B cell (primary cell): Measurements from ENCODE around the gene CSRP3. TPM values are rescaled to one million over a fixed set of nuclear protein-coding genes. Genes with fewer than 3 reads are reported as not detected.

Experiments used
- ATAC-seq: fragments of 200-7000 bp; cut with Tn5 transposase; one replicate; pipeline ENCODE4 v1.10.0; 2021; ENCODE audit warnings: low read depth, mild to moderate bottlenecking, moderate number of reproducible peaks, moderate library complexity
- CTCF ChIA-PET: fragments of 350-600 bp; sonication (Branson Sonifier 250); formaldehyde crosslinking; loops from one replicate; lab custom pipeline; 2021; ENCODE audit warnings: antibody characterized with exemption, inconsistent platforms; lab: Charles Lee
- POLR2A ChIA-PET: fragments of 350-600 bp; sonication (Branson Sonifier 250); formaldehyde crosslinking; loops from one replicate; lab custom pipeline; 2021; ENCODE audit warnings: antibody characterized with exemption; lab: Charles Lee
- DNase-seq: peaks from one replicate; pipeline ENCODE4 v3.0.0; 2013
- H2AFZ ChIP-seq: 2 replicates; pipeline ENCODE4 v1.6.1; 2012; ENCODE audit warnings: mild to moderate bottlenecking, low read depth, low read length; ENCODE audit not compliant: insufficient read depth, poor library complexity, severe bottlenecking
- H3K27ac ChIP-seq, 2 donors: 1 replicate in 1 of 2; 2 replicates in 1 of 2; pipeline ENCODE4 v1.5.1; 2012 to 2013; ENCODE audit warnings: low read length in 2 of 2, mild to moderate bottlenecking in 2 of 2, moderate library complexity in 1 of 2
- H3K27me3 ChIP-seq, 4 experiments: fragments of 200-600 bp in 1 of 4; sonication (generic) in 1 of 4; replicated peaks in 1 of 4; 1 replicate in 2 of 4; 2 replicates in 2 of 4; pipeline versions ENCODE4 v1.6.1 to v1.7.0; 2013 to 2016; ENCODE audit warnings: low read length in 3 of 4, mild to moderate bottlenecking in 2 of 4, mixed read lengths in 1 of 4, moderate library complexity in 1 of 4; ENCODE audit not compliant: insufficient read depth in 4 of 4, control insufficient read depth in 3 of 4; ENCODE audit errors: control extremely low read depth in 1 of 4
- H3K36me3 ChIP-seq, 2 experiments: replicated peaks in 1 of 2; 1 replicate in 1 of 2; 2 replicates in 1 of 2; pipeline versions ENCODE4 v1.6.1 to v1.7.1; 2013; ENCODE audit warnings: low read length in 1 of 2; ENCODE audit not compliant: insufficient read depth in 2 of 2, control insufficient read depth in 1 of 2; ENCODE audit errors: control extremely low read depth in 1 of 2, extremely low read depth in 1 of 2
- H3K4me1 ChIP-seq, 2 donors: fragments of 200-600 bp in 1 of 2; sonication (generic) in 1 of 2; 1 replicate in 1 of 2; 2 replicates in 1 of 2; pipeline versions ENCODE4 v1.5.1 to v1.6.1; 2013 to 2017; ENCODE audit warnings: low read length in 2 of 2; ENCODE audit not compliant: control insufficient read depth in 2 of 2, insufficient read depth in 2 of 2
- H3K4me2 ChIP-seq: replicated peaks from 2 replicates; pipeline ENCODE3; 2012; ENCODE audit warnings: mild to moderate bottlenecking, low read depth, low read length; ENCODE audit not compliant: poor library complexity, severe bottlenecking
- H3K4me3 ChIP-seq, 5 experiments: fragments of 200-600 bp in 1 of 5; sonication (generic) in 1 of 5; 1 replicate in 3 of 5; 2 replicates in 2 of 5; pipeline versions ENCODE4 v1.5.1 to v1.7.0; 2011 to 2016; ENCODE audit warnings: low read length in 4 of 5, mild to moderate bottlenecking in 4 of 5, low read depth in 2 of 5, control low read depth in 1 of 5, moderate library complexity in 1 of 5; ENCODE audit not compliant: insufficient read depth in 1 of 5; ENCODE audit errors: control extremely low read depth in 1 of 5, extremely low read depth in 1 of 5
- H3K79me2 ChIP-seq: fragments of 200-600 bp; sonication (generic); one replicate; pipeline ENCODE4 v1.6.0; 2016; ENCODE audit warnings: low read length; ENCODE audit not compliant: control insufficient read depth, insufficient read depth
- H3K9ac ChIP-seq: fragments of 200-600 bp; sonication (generic); 2 replicates; pipeline ENCODE4 v1.6.1; 2017; ENCODE audit warnings: mild to moderate bottlenecking, low read length, moderate library complexity
- H3K9me3 ChIP-seq, 3 donors: one replicate each; pipeline versions ENCODE4 v1.6.1 to v1.7.1; 2013; ENCODE audit warnings: low read length in 2 of 3; ENCODE audit not compliant: control insufficient read depth in 2 of 3, insufficient read depth in 1 of 3; ENCODE audit errors: control extremely low read depth in 1 of 3
- H4K20me1 ChIP-seq: 2 replicates; pipeline ENCODE4 v1.6.0; 2012; ENCODE audit warnings: mild to moderate bottlenecking, low read length; ENCODE audit not compliant: insufficient read depth, control insufficient read depth, poor library complexity, severe bottlenecking
- H3K27ac Mint-ChIP-seq: one replicate; pipeline ENCODE4 v1.8.0; 2021; ENCODE audit warnings: mixed read lengths
- H3K27me3 Mint-ChIP-seq: one replicate; pipeline ENCODE4 v1.8.0; 2021; ENCODE audit warnings: mixed read lengths
- H3K4me1 Mint-ChIP-seq: one replicate; pipeline ENCODE4 v1.8.0; 2021; ENCODE audit warnings: mixed read lengths
- H3K4me3 Mint-ChIP-seq: one replicate; pipeline ENCODE4 v1.8.0; 2021; ENCODE audit warnings: mixed read lengths
- H3K9me3 Mint-ChIP-seq: one replicate; pipeline ENCODE4 v1.8.0; 2022; ENCODE audit warnings: mixed read lengths; ENCODE audit not compliant: insufficient read depth
- EZH2 ChIP-seq: IDR thresholded peaks from 2 replicates; pipeline ENCODE4 v1.6.1; 2012; ENCODE audit warnings: borderline replicate concordance, low read depth, mild to moderate bottlenecking, moderate library complexity, low read length; ENCODE audit not compliant: insufficient read depth, poor library complexity, severe bottlenecking
- WGBS: methylation state at CpG from one replicate; pipeline ENCODE4 v1.1.5; 2013; ENCODE audit warnings: missing lambda C conversion rate; ENCODE audit not compliant: insufficient coverage; 5-methylcytosine and 5-hydroxymethylcytosine counted together
- intact Hi-C: fragments of 100-400 bp; cut with micrococcal nuclease; formaldehyde crosslinking; loops from one replicate; pipeline ENCODE4 v1.10.0; 2022
- polyA plus RNA-seq: library from polyadenylated mRNA; depleted of rRNA; stranded (reverse); fragments of >200 nt; gene quantifications from 2 replicates; pipeline ENCODE4 v1.2.3, GENCODE V29; 2012
- total RNA-seq, 2 donors: library from RNA; stranded (reverse); fragments of 120-200 nt in 1 of 2; gene quantifications; 1 replicate in 1 of 2; 2 replicates in 1 of 2; pipeline versions ENCODE4 v1.2.3 to v1.2.4, GENCODE V29; 2013 to 2022
- TF ChIP-seq, protein P1 (sequence below): fragments of 200-600 bp; IDR thresholded peaks from one replicate; pipeline ENCODE4 v1.8.0; 2022; ENCODE audit warnings: antibody characterized with exemption, mild to moderate bottlenecking

The CSRP3 gene
- total and polyA plus RNA-seq, 2 donors (not counting 1 experiment from before 2014, with no cell fraction given) = not detected

DNA sequence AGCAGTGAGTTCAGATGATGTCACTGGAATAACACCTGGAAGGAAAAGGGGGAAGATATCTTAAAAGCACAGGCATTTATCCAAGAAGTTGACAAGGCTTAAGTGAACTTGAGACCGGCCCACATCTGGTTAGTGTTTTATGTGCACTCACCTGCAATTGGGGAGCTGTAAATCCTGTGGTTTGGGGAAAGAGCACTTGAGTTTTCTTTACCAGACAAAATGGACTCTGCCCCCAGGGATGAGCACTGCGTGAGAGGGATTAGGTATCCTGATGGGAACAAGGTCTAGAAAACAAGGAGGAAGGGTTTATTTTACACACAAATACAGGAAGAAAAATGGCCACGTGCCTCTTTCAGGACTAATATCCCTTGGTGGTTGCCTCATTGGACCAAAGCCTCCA, 23.8 kb upstream of the CSRP3 start:
- no peak overlapping the region for H3K27ac ChIP-seq
- no peaks in the 10 kb centered on the region for H3K4me1 ChIP-seq
- H3K9me3 ChIP-seq = peaks cover 0 to 4% (median 0%) of the 10 kb centered on the region in 3 donors
- DNase-seq (no peak), ATAC-seq (no peak)
- Mint-ChIP-seq H3K4me3 (no peak overlapping the region), H3K9me3 (no peaks in the 10 kb centered on the region), H3K27ac (no peak overlapping the region), H3K4me1 (no peaks in the 10 kb centered on the region), H3K27me3 (no peaks in the 10 kb centered on the region)
- H3K4me2 ChIP-seq = no peak overlapping the region
- H3K79me2 ChIP-seq = no peaks in the 10 kb centered on the region
- no peak overlapping the region for H3K9ac ChIP-seq
- intact Hi-C loops = no loop called here
- no peaks in the 10 kb centered on the region for H4K20me1 ChIP-seq
- ChIA-PET POLR2A (no interaction called here), CTCF (no interaction called here)
- WGBS = 100% methylated on average over 1 of the region's 3 CpGs
- no peaks in the 10 kb centered on the region for H3K27me3 ChIP-seq
- TF ChIP-seq, protein P1, sequence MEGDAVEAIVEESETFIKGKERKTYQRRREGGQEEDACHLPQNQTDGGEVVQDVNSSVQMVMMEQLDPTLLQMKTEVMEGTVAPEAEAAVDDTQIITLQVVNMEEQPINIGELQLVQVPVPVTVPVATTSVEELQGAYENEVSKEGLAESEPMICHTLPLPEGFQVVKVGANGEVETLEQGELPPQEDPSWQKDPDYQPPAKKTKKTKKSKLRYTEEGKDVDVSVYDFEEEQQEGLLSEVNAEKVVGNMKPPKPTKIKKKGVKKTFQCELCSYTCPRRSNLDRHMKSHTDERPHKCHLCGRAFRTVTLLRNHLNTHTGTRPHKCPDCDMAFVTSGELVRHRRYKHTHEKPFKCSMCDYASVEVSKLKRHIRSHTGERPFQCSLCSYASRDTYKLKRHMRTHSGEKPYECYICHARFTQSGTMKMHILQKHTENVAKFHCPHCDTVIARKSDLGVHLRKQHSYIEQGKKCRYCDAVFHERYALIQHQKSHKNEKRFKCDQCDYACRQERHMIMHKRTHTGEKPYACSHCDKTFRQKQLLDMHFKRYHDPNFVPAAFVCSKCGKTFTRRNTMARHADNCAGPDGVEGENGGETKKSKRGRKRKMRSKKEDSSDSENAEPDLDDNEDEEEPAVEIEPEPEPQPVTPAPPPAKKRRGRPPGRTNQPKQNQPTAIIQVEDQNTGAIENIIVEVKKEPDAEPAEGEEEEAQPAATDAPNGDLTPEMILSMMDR = no peak
- no peak for TF ChIP-seq EZH2
- no peak overlapping the region for H3K4me3 ChIP-seq
- H3K36me3 ChIP-seq = no peaks in the 10 kb centered on the region
- H2AFZ ChIP-seq = no peak overlapping the region

DNA sequence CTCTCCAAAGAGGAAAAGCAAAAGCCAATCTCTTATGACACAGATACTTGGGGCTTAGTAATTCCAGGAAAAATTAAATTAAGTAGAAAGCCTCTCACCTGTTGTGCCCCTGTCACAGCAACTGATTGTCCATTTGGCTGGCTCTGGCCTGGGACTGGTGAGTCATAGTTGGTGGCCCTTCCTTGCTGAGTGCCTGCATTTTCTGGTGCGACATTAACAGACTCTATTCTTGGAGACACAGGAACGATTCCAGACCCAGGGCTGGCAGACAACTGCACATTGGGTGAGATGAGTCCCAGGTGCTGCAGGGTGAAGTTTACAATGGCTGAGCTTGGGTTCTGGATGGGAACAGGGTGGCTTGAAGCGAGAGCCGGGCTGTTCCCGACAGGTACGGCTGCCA, 23.3 kb upstream of the CSRP3 start:
- Histone ChIP-seq H2AFZ (no peak overlapping the region), H3K79me2 (no peaks in the 10 kb centered on the region), H3K9ac (no peak overlapping the region), H3K4me2 (no peak overlapping the region), H3K9me3 (peaks cover 0 to 4% (median 0%) of the 10 kb centered on the region in 3 donors), H3K36me3 (no peaks in the 10 kb centered on the region), H4K20me1 (no peaks in the 10 kb centered on the region), H3K27me3 (no peaks in the 10 kb centered on the region), H3K4me3 (no peak overlapping the region), H3K4me1 (no peaks in the 10 kb centered on the region), H3K27ac (no peak overlapping the region)
- no peaks in the 10 kb centered on the region for H3K9me3 Mint-ChIP-seq
- no peaks in the 10 kb centered on the region for H3K4me1 Mint-ChIP-seq
- ChIA-PET CTCF (no interaction called here), POLR2A (no interaction called here)
- no peak for TF ChIP-seq EZH2
- TF ChIP-seq, protein P1 = no peak
- H3K27ac Mint-ChIP-seq = no peak overlapping the region
- ATAC-seq (no peak), DNase-seq (no peak)
- no peak overlapping the region for H3K4me3 Mint-ChIP-seq
- H3K27me3 Mint-ChIP-seq = no peaks in the 10 kb centered on the region
- 99% methylated on average over 6 of the region's 6 CpGs for WGBS
- intact Hi-C loops = no loop called here
